Activated CD8-positive, alpha-beta memory T cell treated with anti-CD3 and anti-CD28 coated beads for 4 hours (primary cell): ENCODE results near the gene MYO5A.
"Not testable (repeated sequence)": the region's sequence is repeated elsewhere in the genome, so short reads cannot be mapped to it uniquely, and the experiment has no call there.

Experiments
- DNase-seq, 2 donors: peaks; one replicate each; pipeline ENCODE4 v3.0.0-alpha.2; 2020; ENCODE audit warnings: low read depth in 2 of 2

The MYO5A gene

GRCh38 chr15:52288986-52289385 lies 239.7 kb downstream of the MYO5A start:
- DNase-seq: no peak

- no peak for DNase-seq
Observed at GRCh38 chr15:52288051-52288942, 240.4 kb downstream of the MYO5A start.

GRCh38 chr15:52287114-52287513 lies 241.6 kb downstream of the MYO5A start:
- no peak for DNase-seq

GRCh38 chr15:52285941-52286340 lies 242.7 kb downstream of the MYO5A start:
- DNase-seq: not testable (repeated sequence)

GRCh38 chr15:52284164-52284563 lies 244.5 kb downstream of the MYO5A start:
- DNase-seq: no peak

GRCh38 chr15:52283281-52283680 lies 245.4 kb downstream of the MYO5A start:
- no peak for DNase-seq

- DNase-seq: no peak
Observed at GRCh38 chr15:52282418-52282817, 246.3 kb downstream of the MYO5A start.

GRCh38 chr15:52281085-52282035 lies 247.3 kb downstream of the MYO5A start:
- no peak for DNase-seq

- no peak for DNase-seq
Observed at GRCh38 chr15:52280326-52281084, 248.2 kb downstream of the MYO5A start.

GRCh38 chr15:52278636-52279367 lies 249.9 kb downstream of the MYO5A start:
- DNase-seq: no peak

GRCh38 chr15:52278135-52278534 lies 250.5 kb downstream of the MYO5A start:
- no peak for DNase-seq

GRCh38 chr15:52277575-52277974 lies 251.1 kb downstream of the MYO5A start:
- DNase-seq: no peak

- no peak for DNase-seq
Observed at GRCh38 chr15:52276256-52276770, 252.4 kb downstream of the MYO5A start.

- no peak for DNase-seq
Observed at GRCh38 chr15:52263563-52264282, 265.0 kb downstream of the MYO5A start.

- no peak for DNase-seq
Observed at GRCh38 chr15:52262364-52262763, 266.3 kb downstream of the MYO5A start.

- DNase-seq: peak; percentile 13 to 16
Observed at GRCh38 chr15:52261498-52262242, 267.0 kb downstream of the MYO5A start.

- no peak for DNase-seq
Observed at GRCh38 chr15:52261026-52261425, 267.7 kb downstream of the MYO5A start.

GRCh38 chr15:52259503-52259902 lies 269.2 kb downstream of the MYO5A start:
- DNase-seq: no peak

GRCh38 chr15:52258461-52258860 lies 270.2 kb downstream of the MYO5A start:
- DNase-seq: no peak

GRCh38 chr15:52257734-52258062 lies 271.0 kb downstream of the MYO5A start:
- no peak for DNase-seq
